Liver (tissue), 9 donors: ENCODE results near the gene PDLIM4. TPM values are rescaled to one million over a fixed set of nuclear protein-coding genes. Genes with fewer than 3 reads are reported as not detected.

Experiments used
- DNase-seq: peaks from one replicate; pipeline ENCODE4 v3.0.0-alpha.2; 2017; ENCODE audit warnings: low spot score
- H3K27ac ChIP-seq, 2 donors: one replicate each; pipeline ENCODE4 v1.7.0; 2013; ENCODE audit warnings: inconsistent platforms in 2 of 2, low read length in 2 of 2, control low read depth in 1 of 2, low read depth in 1 of 2, mild to moderate bottlenecking in 1 of 2
- H3K27me3 ChIP-seq, 4 donors: one replicate each; pipeline versions ENCODE4 v1.6.1 to v1.7.0; 2013; ENCODE audit warnings: low read length in 3 of 4, inconsistent platforms in 1 of 4, mild to moderate bottlenecking in 1 of 4, moderate library complexity in 1 of 4; ENCODE audit not compliant: control insufficient read depth in 4 of 4, insufficient read depth in 4 of 4
- H3K36me3 ChIP-seq, 4 donors: one replicate each; pipeline versions ENCODE4 v1.6.1 to v1.7.0; 2013; ENCODE audit warnings: low read length in 3 of 4, mild to moderate bottlenecking in 3 of 4, low read depth in 1 of 4, moderate library complexity in 1 of 4; ENCODE audit not compliant: control insufficient read depth in 4 of 4, insufficient read depth in 3 of 4
- H3K4me1 ChIP-seq, 4 donors: one replicate each; pipeline versions ENCODE4 v1.6.1 to v1.7.0; 2013; ENCODE audit warnings: low read length in 3 of 4, mild to moderate bottlenecking in 3 of 4, moderate library complexity in 1 of 4; ENCODE audit not compliant: control insufficient read depth in 4 of 4, insufficient read depth in 4 of 4
- H3K4me3 ChIP-seq, 3 donors: one replicate each; pipeline versions ENCODE4 v1.6.1 to v1.7.0; 2013; ENCODE audit warnings: low read length in 3 of 3, control low read depth in 1 of 3, low read depth in 1 of 3, mild to moderate bottlenecking in 1 of 3
- H3K9ac ChIP-seq, 2 donors: one replicate each; pipeline ENCODE4 v1.7.0; 2013; ENCODE audit warnings: low read length in 2 of 2, mild to moderate bottlenecking in 2 of 2, moderate library complexity in 2 of 2, control low read depth in 1 of 2, low read depth in 1 of 2
- H3K9me3 ChIP-seq, 4 donors: one replicate each; pipeline versions ENCODE4 v1.6.1 to v1.7.0; 2013; ENCODE audit warnings: low read length in 3 of 4; ENCODE audit not compliant: control insufficient read depth in 4 of 4
- EGR1 ChIP-seq, 2 donors: IDR thresholded peaks; 2 replicates each; pipeline ENCODE4 v1.6.1; 2016 to 2018; ENCODE audit warnings: antibody characterized with exemption in 2 of 2, low read depth in 2 of 2
- FOXA2 ChIP-seq: IDR thresholded peaks from 2 replicates; pipeline ENCODE4 v1.6.1; 2016; ENCODE audit warnings: antibody characterized with exemption
- GABPA ChIP-seq, 2 donors: IDR thresholded peaks in 1 of 2; conservative IDR thresholded peaks in 1 of 2; 2 replicates each; pipeline ENCODE4 v1.6.1; 2016; ENCODE audit warnings: antibody characterized with exemption in 2 of 2, mild to moderate bottlenecking in 1 of 2, moderate library complexity in 1 of 2
- HNF4A ChIP-seq, 2 donors: conservative IDR thresholded peaks; 2 replicates each; pipeline ENCODE4 v1.6.1; 2016; ENCODE audit warnings: antibody characterized with exemption in 2 of 2, mild to moderate bottlenecking in 2 of 2
- HNF4G ChIP-seq: IDR thresholded peaks from 2 replicates; pipeline ENCODE4 v1.6.1; 2016; ENCODE audit warnings: antibody characterized with exemption
- NR2F2 ChIP-seq: IDR thresholded peaks from 2 replicates; pipeline ENCODE4 v1.6.1; 2016; ENCODE audit warnings: antibody characterized with exemption
- RAD21 ChIP-seq, 2 donors: IDR thresholded peaks; 2 replicates each; pipeline ENCODE4 v1.6.1; 2016; ENCODE audit warnings: antibody characterized with exemption in 2 of 2, mild to moderate bottlenecking in 2 of 2
- RXRA ChIP-seq, 2 donors: IDR thresholded peaks; 2 replicates each; pipeline ENCODE4 v1.6.1; 2017 to 2018; ENCODE audit warnings: antibody characterized with exemption in 2 of 2, mild to moderate bottlenecking in 1 of 2
- SP1 ChIP-seq: IDR thresholded peaks from 2 replicates; pipeline ENCODE4 v1.6.1; 2018; ENCODE audit warnings: antibody characterized with exemption, mild to moderate bottlenecking
- TAF1 ChIP-seq: conservative IDR thresholded peaks from 2 replicates; pipeline ENCODE4 v1.6.1; 2016; ENCODE audit warnings: antibody characterized with exemption, mild to moderate bottlenecking
- YY1 ChIP-seq: IDR thresholded peaks from 2 replicates; pipeline ENCODE4 v1.6.1; 2016; ENCODE audit warnings: antibody characterized with exemption, mild to moderate bottlenecking
- WGBS: extraction: QIAGEN DNeasy Blood & Tissue Kit; methylation state at CpG from one replicate; pipeline ENCODE4 v1.1.7; 2013; 5-methylcytosine and 5-hydroxymethylcytosine counted together
- polyA plus RNA-seq, 2 donors: library from polyadenylated mRNA; stranded (reverse) in 1 of 2; unstranded in 1 of 2; fragments of 200-250 nt in 1 of 2; fragments of >200 nt in 1 of 2; fragmentation: Nextera tagmentation in 1 of 2; extraction: Ambion mirVana in 1 of 2; gene quantifications; one replicate each; pipeline versions ENCODE4 v1.2.1 to v1.2.3, GENCODE V29; 2013 to 2015
- total RNA-seq, 2 donors: library from RNA; depleted of rRNA; stranded (reverse); fragments of >200 nt; gene quantifications; one replicate each; pipeline ENCODE4 v1.2.3, GENCODE V29; 2014
- TF ChIP-seq, protein P1 (sequence below): fragments of 150-350 bp; IDR thresholded peaks from 2 replicates; pipeline ENCODE4 v1.5.1; 2017; ENCODE audit warnings: improper control_type of control experiment, low read depth, low read length; ENCODE audit not compliant: missing input control
- TF ChIP-seq, protein P2 (sequence below): IDR thresholded peaks from 2 replicates; pipeline ENCODE4 v1.6.1; 2016; ENCODE audit warnings: antibody characterized with exemption, mild to moderate bottlenecking
- TF ChIP-seq, protein P3 (sequence below): IDR thresholded peaks from 2 replicates; pipeline ENCODE4 v1.6.1; 2016; ENCODE audit warnings: antibody characterized with exemption
- donor health status: healthy.
- donor health status: healthy.
- donor health status: healthy.
- donor health status: healthy.
- donor health status: healthy.

Gene PDLIM4, protein sequence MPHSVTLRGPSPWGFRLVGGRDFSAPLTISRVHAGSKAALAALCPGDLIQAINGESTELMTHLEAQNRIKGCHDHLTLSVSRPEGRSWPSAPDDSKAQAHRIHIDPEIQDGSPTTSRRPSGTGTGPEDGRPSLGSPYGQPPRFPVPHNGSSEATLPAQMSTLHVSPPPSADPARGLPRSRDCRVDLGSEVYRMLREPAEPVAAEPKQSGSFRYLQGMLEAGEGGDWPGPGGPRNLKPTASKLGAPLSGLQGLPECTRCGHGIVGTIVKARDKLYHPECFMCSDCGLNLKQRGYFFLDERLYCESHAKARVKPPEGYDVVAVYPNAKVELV
- total RNA-seq (under 1 TPM; 0.25 to 0.93 TPM), polyA plus RNA-seq (under 1 TPM; 0.45 to 0.85 TPM)

DNA sequence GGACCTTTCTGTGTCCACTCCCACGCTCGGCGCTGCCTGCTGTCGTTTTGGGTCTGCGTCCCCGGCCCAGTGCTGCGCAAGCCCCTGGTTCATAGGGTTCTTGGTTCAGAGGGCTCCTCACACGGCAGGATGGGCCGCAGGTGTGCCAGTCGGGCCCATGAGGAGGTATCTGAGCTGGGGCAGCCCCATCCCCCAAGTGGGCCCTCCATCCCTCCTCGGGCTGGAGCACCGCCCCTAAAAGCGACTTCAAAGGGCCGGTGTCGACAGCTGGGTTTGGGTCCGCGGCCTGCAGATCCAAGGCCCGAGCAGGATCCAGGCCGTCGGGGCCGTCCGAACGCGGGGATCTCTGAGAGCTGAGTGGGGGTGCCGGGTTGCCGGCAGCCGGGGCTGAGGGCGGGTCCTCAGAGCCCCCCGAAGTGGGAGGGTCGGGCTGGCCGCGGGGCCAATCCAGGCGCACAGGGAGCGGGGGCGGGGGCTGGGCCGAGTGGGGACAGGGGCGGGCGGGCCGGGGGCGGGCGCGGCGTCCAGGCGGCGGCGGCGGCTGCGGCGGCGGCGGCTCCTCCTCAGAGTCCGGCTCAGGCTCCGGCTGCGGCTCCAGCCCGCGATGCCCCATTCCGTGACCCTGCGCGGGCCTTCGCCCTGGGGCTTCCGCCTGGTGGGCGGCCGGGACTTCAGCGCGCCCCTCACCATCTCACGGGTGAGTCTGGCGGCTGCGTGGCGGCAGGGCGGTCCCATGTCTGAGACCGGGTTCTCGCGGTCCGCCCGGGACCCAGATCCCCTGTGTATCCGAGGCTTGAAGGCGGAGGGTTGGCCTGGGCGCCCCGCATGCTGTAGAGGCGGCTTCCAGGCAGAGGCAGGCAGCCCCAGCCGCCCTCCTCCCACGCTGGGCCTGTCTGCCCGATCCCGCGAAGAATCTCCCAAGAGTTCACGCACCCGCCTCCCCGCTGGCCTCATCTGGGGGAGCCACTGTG, at the start of gene PDLIM4:
Gene PDLIM4, plus strand, starts transcription at position 566 of the 971 bp plus-strand sequence. Its CDS starts 39 bp downstream, at position 605.
- Histone ChIP-seq H3K9ac (no peak within 1 kb of the TSS), H3K27ac (peak within 1 kb of the TSS in 1 of 2 donors; percentile 53), H3K4me3 (peak within 1 kb of the TSS in 1 of 3 donors; percentile 11), H3K4me1 (peaks cover 0 to 4% (median 1%) of the 10 kb centered on the region in 4 donors), H3K36me3 (no peaks in the 10 kb centered on the region), H3K9me3 (no peaks in the 10 kb centered on the region), H3K27me3 (no peaks in the 10 kb centered on the region)
- DNase-seq: peak; percentile 38
- 27% methylated on average over 88 of the region's 88 CpGs for whole genome bisulfite sequencing
- TF ChIP-seq, protein P1, sequence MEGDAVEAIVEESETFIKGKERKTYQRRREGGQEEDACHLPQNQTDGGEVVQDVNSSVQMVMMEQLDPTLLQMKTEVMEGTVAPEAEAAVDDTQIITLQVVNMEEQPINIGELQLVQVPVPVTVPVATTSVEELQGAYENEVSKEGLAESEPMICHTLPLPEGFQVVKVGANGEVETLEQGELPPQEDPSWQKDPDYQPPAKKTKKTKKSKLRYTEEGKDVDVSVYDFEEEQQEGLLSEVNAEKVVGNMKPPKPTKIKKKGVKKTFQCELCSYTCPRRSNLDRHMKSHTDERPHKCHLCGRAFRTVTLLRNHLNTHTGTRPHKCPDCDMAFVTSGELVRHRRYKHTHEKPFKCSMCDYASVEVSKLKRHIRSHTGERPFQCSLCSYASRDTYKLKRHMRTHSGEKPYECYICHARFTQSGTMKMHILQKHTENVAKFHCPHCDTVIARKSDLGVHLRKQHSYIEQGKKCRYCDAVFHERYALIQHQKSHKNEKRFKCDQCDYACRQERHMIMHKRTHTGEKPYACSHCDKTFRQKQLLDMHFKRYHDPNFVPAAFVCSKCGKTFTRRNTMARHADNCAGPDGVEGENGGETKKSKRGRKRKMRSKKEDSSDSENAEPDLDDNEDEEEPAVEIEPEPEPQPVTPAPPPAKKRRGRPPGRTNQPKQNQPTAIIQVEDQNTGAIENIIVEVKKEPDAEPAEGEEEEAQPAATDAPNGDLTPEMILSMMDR: no peak
- no peak for TF ChIP-seq RXRA (IDR thresholded peaks at IDR 0.05)
- no peak for TF ChIP-seq YY1
- no peak for TF ChIP-seq GABPA (IDR thresholded peaks at IDR 0.05 in 1 of 2, conservative IDR thresholded peaks at IDR 0.05 in 1 of 2)
- no peak for TF ChIP-seq TAF1
- TF ChIP-seq NR2F2: no peak
- TF ChIP-seq RAD21 (IDR thresholded peaks at IDR 0.05): no peak
- no peak for TF ChIP-seq SP1
- TF ChIP-seq, protein P2, sequence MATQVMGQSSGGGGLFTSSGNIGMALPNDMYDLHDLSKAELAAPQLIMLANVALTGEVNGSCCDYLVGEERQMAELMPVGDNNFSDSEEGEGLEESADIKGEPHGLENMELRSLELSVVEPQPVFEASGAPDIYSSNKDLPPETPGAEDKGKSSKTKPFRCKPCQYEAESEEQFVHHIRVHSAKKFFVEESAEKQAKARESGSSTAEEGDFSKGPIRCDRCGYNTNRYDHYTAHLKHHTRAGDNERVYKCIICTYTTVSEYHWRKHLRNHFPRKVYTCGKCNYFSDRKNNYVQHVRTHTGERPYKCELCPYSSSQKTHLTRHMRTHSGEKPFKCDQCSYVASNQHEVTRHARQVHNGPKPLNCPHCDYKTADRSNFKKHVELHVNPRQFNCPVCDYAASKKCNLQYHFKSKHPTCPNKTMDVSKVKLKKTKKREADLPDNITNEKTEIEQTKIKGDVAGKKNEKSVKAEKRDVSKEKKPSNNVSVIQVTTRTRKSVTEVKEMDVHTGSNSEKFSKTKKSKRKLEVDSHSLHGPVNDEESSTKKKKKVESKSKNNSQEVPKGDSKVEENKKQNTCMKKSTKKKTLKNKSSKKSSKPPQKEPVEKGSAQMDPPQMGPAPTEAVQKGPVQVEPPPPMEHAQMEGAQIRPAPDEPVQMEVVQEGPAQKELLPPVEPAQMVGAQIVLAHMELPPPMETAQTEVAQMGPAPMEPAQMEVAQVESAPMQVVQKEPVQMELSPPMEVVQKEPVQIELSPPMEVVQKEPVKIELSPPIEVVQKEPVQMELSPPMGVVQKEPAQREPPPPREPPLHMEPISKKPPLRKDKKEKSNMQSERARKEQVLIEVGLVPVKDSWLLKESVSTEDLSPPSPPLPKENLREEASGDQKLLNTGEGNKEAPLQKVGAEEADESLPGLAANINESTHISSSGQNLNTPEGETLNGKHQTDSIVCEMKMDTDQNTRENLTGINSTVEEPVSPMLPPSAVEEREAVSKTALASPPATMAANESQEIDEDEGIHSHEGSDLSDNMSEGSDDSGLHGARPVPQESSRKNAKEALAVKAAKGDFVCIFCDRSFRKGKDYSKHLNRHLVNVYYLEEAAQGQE: no peak
- TF ChIP-seq HNF4G: no peak
- no peak for TF ChIP-seq FOXA2
- no peak for TF ChIP-seq EGR1 (IDR thresholded peaks at IDR 0.05; ENCODE audit: low read depth in 2 of 2)
- TF ChIP-seq, protein P3, sequence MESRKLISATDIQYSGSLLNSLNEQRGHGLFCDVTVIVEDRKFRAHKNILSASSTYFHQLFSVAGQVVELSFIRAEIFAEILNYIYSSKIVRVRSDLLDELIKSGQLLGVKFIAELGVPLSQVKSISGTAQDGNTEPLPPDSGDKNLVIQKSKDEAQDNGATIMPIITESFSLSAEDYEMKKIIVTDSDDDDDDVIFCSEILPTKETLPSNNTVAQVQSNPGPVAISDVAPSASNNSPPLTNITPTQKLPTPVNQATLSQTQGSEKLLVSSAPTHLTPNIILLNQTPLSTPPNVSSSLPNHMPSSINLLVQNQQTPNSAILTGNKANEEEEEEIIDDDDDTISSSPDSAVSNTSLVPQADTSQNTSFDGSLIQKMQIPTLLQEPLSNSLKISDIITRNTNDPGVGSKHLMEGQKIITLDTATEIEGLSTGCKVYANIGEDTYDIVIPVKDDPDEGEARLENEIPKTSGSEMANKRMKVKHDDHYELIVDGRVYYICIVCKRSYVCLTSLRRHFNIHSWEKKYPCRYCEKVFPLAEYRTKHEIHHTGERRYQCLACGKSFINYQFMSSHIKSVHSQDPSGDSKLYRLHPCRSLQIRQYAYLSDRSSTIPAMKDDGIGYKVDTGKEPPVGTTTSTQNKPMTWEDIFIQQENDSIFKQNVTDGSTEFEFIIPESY: no peak
- no peak for TF ChIP-seq HNF4A (conservative IDR thresholded peaks at IDR 0.05)
